HepG2 (cell line): ENCODE measurements around the gene NOXRED1.

Source experiments
- ATF1 ChIP-seq: IDR thresholded peaks from 2 replicates; pipeline ENCODE4 v1.6.1; 2016; ENCODE audit warnings: mild to moderate bottlenecking, control low read depth
- MXI1 ChIP-seq: IDR thresholded peaks from 3 replicates; pipeline ENCODE4 v1.6.1; 2012; ENCODE audit warnings: low read depth, low read length, inconsistent platforms, borderline replicate concordance
- POLR2A ChIP-seq, 2 experiments: IDR thresholded peaks; 2 replicates each; pipeline ENCODE4 v1.6.1; 2011; ENCODE audit warnings: low read depth in 2 of 2, low read length in 2 of 2, mild to moderate bottlenecking in 1 of 2, moderate library complexity in 1 of 2; ENCODE audit not compliant: insufficient read depth in 1 of 2
- POLR2AphosphoS2 ChIP-seq: IDR thresholded peaks from 2 replicates; pipeline ENCODE4 v1.6.1; 2011; ENCODE audit warnings: low read depth, low read length, improper control_type of control experiment
- SMC3 ChIP-seq: IDR thresholded peaks from 2 replicates; pipeline ENCODE4 v1.6.1; 2011; ENCODE audit warnings: low read length, improper control_type of control experiment
- TEAD3 ChIP-seq: optimal IDR thresholded peaks from 2 replicates; pipeline ENCODE3; 2016; ENCODE audit warnings: borderline replicate concordance
- ZNF644 ChIP-seq: IDR thresholded peaks from 2 replicates; pipeline ENCODE4 v1.6.1; 2016; ENCODE audit warnings: low read depth
- TF ChIP-seq, protein P1 (sequence below): sonication (generic); formaldehyde crosslinking; IDR thresholded peaks from 2 replicates; pipeline ENCODE4 v1.4.0; 2020; ENCODE audit warnings: mild to moderate bottlenecking, missing genetic modification reagents

DNA sequence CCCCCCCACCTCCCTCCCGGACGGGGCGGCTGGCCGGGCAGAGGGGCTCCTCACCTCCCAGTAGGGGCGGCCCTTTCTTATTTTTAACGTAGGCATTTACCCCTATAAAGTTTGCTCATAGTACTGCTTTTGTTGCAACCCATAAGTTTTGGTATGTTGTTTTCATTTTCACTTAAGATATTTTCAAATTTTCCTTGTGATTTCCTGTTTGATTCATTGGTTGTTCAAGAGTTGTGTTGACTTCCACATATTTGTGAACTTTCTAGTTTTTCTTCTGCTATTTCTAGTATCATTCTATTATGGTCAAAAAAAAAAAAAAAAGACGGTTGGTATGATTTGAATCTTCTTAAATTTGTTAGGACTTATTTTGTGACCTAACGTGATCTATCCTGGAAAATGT, 6.5 kb downstream of the NOXRED1 start:
- TF ChIP-seq POLR2AphosphoS2 (no peak), MXI1 (no peak), ZNF644 (CRISPR knock-in tag) (no peak), SMC3 (no peak), ATF1 (CRISPR knock-in tag) (no peak), POLR2A (IDR thresholded peaks at IDR 0.05; ENCODE audit: insufficient read depth in 1 of 2, low read depth in 2 of 2, low read length in 2 of 2) (no peak), TEAD3 (no peak)
- TF ChIP-seq, protein P1, sequence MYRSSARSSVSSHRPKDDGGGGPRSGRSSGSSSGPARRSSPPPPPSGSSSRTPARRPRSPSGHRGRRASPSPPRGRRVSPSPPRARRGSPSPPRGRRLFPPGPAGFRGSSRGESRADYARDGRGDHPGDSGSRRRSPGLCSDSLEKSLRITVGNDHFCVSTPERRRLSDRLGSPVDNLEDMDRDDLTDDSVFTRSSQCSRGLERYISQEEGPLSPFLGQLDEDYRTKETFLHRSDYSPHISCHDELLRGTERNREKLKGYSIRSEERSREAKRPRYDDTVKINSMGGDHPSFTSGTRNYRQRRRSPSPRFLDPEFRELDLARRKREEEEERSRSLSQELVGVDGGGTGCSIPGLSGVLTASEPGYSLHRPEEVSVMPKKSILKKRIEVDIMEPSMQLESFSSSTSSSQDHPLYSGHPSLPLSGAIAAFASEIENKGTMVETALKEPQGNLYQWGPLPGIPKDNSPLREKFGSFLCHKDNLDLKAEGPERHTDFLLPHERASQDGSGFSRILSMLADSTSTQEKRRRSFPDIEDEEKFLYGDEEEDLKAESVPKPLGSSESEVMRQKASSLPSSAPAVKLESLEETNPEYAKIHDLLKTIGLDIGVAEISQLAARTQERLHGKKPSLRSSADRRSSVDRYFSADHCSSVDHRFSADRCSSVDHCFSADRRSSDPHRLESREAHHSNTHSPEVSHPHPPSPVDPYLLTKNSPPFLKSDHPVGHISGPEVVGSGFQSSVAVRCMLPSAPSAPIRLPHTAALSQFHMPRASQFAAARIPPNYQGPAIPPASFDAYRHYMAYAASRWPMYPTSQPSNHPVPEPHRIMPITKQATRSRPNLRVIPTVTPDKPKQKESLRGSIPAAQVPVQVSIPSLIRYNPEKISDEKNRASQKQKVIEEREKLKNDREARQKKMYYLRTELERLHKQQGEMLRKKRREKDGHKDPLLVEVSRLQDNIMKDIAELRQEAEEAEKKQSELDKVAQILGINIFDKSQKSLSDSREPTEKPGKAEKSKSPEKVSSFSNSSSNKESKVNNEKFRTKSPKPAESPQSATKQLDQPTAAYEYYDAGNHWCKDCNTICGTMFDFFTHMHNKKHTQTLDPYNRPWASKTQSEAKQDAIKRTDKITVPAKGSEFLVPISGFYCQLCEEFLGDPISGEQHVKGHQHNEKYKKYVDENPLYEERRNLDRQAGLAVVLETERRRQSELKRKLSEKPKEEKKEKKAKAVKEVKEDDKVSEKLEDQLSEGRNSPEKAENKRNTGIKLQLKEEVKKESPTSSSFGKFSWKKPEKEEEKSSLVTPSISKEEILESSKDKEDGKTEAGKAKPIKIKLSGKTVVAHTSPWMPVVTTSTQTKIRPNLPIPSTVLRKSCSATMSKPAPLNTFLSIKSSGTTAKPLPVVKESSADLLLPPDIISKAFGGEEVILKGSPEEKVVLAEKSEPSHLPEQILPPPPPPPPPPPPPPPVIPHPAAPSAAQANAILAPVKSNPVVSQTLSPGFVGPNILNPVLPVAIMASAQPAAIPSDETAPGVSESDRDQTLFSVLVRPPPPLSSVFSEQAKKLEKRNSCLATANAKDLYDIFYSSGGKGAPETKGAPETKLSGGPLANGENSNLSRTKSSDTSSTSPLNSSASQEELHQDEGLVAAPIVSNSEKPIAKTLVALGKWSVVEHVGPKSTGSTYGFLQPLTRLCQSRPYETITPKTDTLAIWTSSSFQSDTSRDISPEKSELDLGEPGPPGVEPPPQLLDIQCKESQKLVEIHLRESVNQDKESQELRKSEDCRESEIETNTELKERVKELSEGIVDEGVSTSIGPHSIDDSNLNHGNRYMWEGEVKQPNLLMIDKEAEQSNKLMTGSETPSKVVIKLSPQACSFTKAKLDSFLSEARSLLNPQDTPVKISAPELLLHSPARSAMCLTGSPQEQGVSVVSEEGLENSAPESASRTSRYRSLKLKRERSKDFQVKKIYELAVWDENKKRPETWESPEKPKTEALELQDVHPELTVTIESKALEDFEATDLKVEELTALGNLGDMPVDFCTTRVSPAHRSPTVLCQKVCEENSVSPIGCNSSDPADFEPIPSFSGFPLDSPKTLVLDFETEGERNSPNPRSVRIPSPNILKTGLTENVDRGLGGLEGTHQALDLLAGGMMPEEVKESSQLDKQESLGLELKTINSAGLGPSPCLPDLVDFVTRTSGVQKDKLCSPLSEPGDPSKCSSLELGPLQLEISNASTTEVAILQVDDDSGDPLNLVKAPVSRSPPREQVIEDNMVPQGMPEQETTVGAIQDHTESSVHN (CRISPR knock-in tag) = no peak
